DMS79 treated with DMSO at 0.1 percent for 48 hours (cell line): Measurements from ENCODE around the gene METTL24.

Source experiments
- DNase-seq: peaks from one replicate; lab custom pipeline; 2025; lab: John Stamatoyannopoulos, UW

METTL24 gene

GRCh38 chr6:110196874-110197273 lies 161.3 kb downstream of the METTL24 start:
- DNase-seq, result no peak

GRCh38 chr6:110195639-110196038 lies 162.5 kb downstream of the METTL24 start:
- DNase-seq, result no peak
